ENCODE results near the gene WDR37.

WDR37 gene

GRCh38 chr10:1168763-1169162 lies 112.6 kb downstream of the WDR37 start:
- DNase-seq (ENCODE audit: low read depth, low spot score), result no peak

GRCh38 chr10:1169186-1169885 lies 113.2 kb downstream of the WDR37 start:
- DNase-seq (ENCODE audit: low read depth, low spot score), result no peak

GRCh38 chr10:1169981-1170866 lies 114.0 kb downstream of the WDR37 start:
- DNase-seq (ENCODE audit: low read depth, low spot score), result no peak

- no peak for DNase-seq (ENCODE audit: low read depth, low spot score)
Observed at GRCh38 chr10:1170867-1171180, 114.6 kb downstream of the WDR37 start.

GRCh38 chr10:1171182-1171581 lies 115.0 kb downstream of the WDR37 start:
- DNase-seq (ENCODE audit: low read depth, low spot score), result no peak

GRCh38 chr10:1171586-1171985 lies 115.4 kb downstream of the WDR37 start:
- no peak for DNase-seq (ENCODE audit: low read depth, low spot score)

GRCh38 chr10:1172256-1172984 lies 116.2 kb downstream of the WDR37 start:
- no peak for DNase-seq (ENCODE audit: low read depth, low spot score)

- no peak for DNase-seq (ENCODE audit: low read depth, low spot score)
Observed at GRCh38 chr10:1173091-1173490, 116.9 kb downstream of the WDR37 start.

GRCh38 chr10:1174022-1174421 lies 117.8 kb downstream of the WDR37 start:
- no peak for DNase-seq (ENCODE audit: low read depth, low spot score)

GRCh38 chr10:1175956-1176565 lies 119.9 kb downstream of the WDR37 start:
- no peak for DNase-seq (ENCODE audit: low read depth, low spot score)

- DNase-seq (ENCODE audit: low read depth, low spot score), result no peak
Observed at GRCh38 chr10:1177936-1178335, 121.8 kb downstream of the WDR37 start.

- no peak for DNase-seq (ENCODE audit: low read depth, low spot score)
Observed at GRCh38 chr10:1178506-1178905, 122.3 kb downstream of the WDR37 start.

- DNase-seq (ENCODE audit: low read depth, low spot score), result no peak
Observed at GRCh38 chr10:1179346-1180070, 123.3 kb downstream of the WDR37 start.

- DNase-seq (ENCODE audit: low read depth, low spot score), result no peak
Observed at GRCh38 chr10:1180071-1180730, 124.0 kb downstream of the WDR37 start.

- DNase-seq (ENCODE audit: low read depth, low spot score), result no peak
Observed at GRCh38 chr10:1180836-1181235, 124.7 kb downstream of the WDR37 start.
